Stimulated activated naive CD4-positive, alpha-beta T cell (primary cell): ENCODE results near the gene PGLYRP4.
"Not testable (repeated sequence)": the region's sequence is repeated elsewhere in the genome, so short reads cannot be mapped to it uniquely, and the experiment has no call there.

Source experiments
- DNase-seq, 6 experiments: peaks; one replicate each; lab custom pipeline; 2025; lab: John Stamatoyannopoulos, UW

Gene PGLYRP4

GRCh38 chr1:153356392-153357075 is 7.9 kb upstream of the PGLYRP4 start:
- DNase-seq: no peak

- DNase-seq: peak in 2 of 6 experiments; percentile 20 to 27
Measured at GRCh38 chr1:153355445-153356071, 6.9 kb upstream of the PGLYRP4 start.

GRCh38 chr1:153354515-153355193 is 6.0 kb upstream of the PGLYRP4 start:
- no peak for DNase-seq

GRCh38 chr1:153353226-153353947 is 4.7 kb upstream of the PGLYRP4 start:
- no peak for DNase-seq

GRCh38 chr1:153352523-153352922 is 3.9 kb upstream of the PGLYRP4 start:
- peak; percentile 16 to 69 (median 50) for DNase-seq

- DNase-seq: no peak
Measured at GRCh38 chr1:153350321-153350957, 1.8 kb upstream of the PGLYRP4 start.

- no peak for DNase-seq
Measured at GRCh38 chr1:153349363-153350320, 1.0 kb upstream of the PGLYRP4 start.

GRCh38 chr1:153347856-153348255 is 785 bp downstream of the PGLYRP4 start:
- DNase-seq: no peak

GRCh38 chr1:153347049-153347448 is 1.6 kb downstream of the PGLYRP4 start:
- not testable (repeated sequence) for DNase-seq

- DNase-seq: no peak
Measured at GRCh38 chr1:153346077-153346723, 2.4 kb downstream of the PGLYRP4 start.

GRCh38 chr1:153345187-153346076 is 3.2 kb downstream of the PGLYRP4 start:
- DNase-seq: no peak

GRCh38 chr1:153344718-153345025 is 4.0 kb downstream of the PGLYRP4 start:
- no peak for DNase-seq

GRCh38 chr1:153343811-153344717 is 4.6 kb downstream of the PGLYRP4 start:
- DNase-seq: no peak

GRCh38 chr1:153343040-153343681 is 5.5 kb downstream of the PGLYRP4 start:
- DNase-seq: no peak

GRCh38 chr1:153342178-153342577 is 6.5 kb downstream of the PGLYRP4 start:
- DNase-seq: no peak

GRCh38 chr1:153341431-153341934 is 7.2 kb downstream of the PGLYRP4 start:
- DNase-seq: no peak

GRCh38 chr1:153340356-153340755 is 8.3 kb downstream of the PGLYRP4 start:
- no peak for DNase-seq

GRCh38 chr1:153339802-153340201 is 8.8 kb downstream of the PGLYRP4 start:
- DNase-seq: no peak
